Stimulated activated naive CD4-positive, alpha-beta T cell (primary cell): ENCODE results near the gene BCS1L.

Source experiments
- DNase-seq, 6 experiments: peaks; one replicate each; lab custom pipeline; 2025; lab: John Stamatoyannopoulos, UW

BCS1L gene

GRCh38 chr2:218659258-218659987, at the start of gene BCS1L, which contains the start of gene ZNF142:
TSS of gene BCS1L (plus strand) at chr2:218659683. CDS start at chr2:218660988, 1,305 bp downstream.
TSS of gene ZNF142 (minus strand) at chr2:218659623. CDS start at chr2:218656429, 3,194 bp downstream.
- peak; percentile 81 to 91 (median 84) for DNase-seq

- DNase-seq = no peak
These were observed 43.6 kb upstream of the BCS1L start for GRCh38 chr2:218615868-218616315.

- no peak for DNase-seq
These were observed 41.2 kb upstream of the BCS1L start for GRCh38 chr2:218618102-218618860.

- no peak for DNase-seq
These were observed 38.5 kb upstream of the BCS1L start for GRCh38 chr2:218621007-218621406.

- no peak for DNase-seq
These were observed 36.7 kb upstream of the BCS1L start for GRCh38 chr2:218622606-218623365.

GRCh38 chr2:218623366-218623705, 36.1 kb upstream of the BCS1L start:
- DNase-seq = no peak

GRCh38 chr2:218626369-218626768, 33.1 kb upstream of the BCS1L start:
- DNase-seq = no peak

GRCh38 chr2:218627939-218628338, 31.5 kb upstream of the BCS1L start:
- no peak for DNase-seq

- no peak for DNase-seq
These were observed 27.6 kb upstream of the BCS1L start for GRCh38 chr2:218631837-218632236.

GRCh38 chr2:218635719-218636118, 23.8 kb upstream of the BCS1L start:
- DNase-seq = no peak

GRCh38 chr2:218638372-218638771, 21.1 kb upstream of the BCS1L start:
- no peak for DNase-seq

GRCh38 chr2:218642121-218642656, 17.3 kb upstream of the BCS1L start:
- DNase-seq = no peak

GRCh38 chr2:218642786-218643185, 16.7 kb upstream of the BCS1L start:
- DNase-seq = no peak

- no peak for DNase-seq
These were observed 15.7 kb upstream of the BCS1L start for GRCh38 chr2:218643751-218644310.

- DNase-seq = no peak
These were observed 14.8 kb upstream of the BCS1L start for GRCh38 chr2:218644721-218645120.

GRCh38 chr2:218645126-218645525, 14.4 kb upstream of the BCS1L start:
- no peak for DNase-seq

- peak; percentile 3 to 51 (median 15) for DNase-seq
These were observed 11.2 kb upstream of the BCS1L start for GRCh38 chr2:218648088-218648786.

- DNase-seq = no peak
These were observed 10.7 kb upstream of the BCS1L start for GRCh38 chr2:218648787-218649100.

GRCh38 chr2:218655751-218656150, 3.7 kb upstream of the BCS1L start:
- DNase-seq = no peak

GRCh38 chr2:218658671-218659257, 719 bp upstream of the BCS1L start:
- peak in 2 of 6 experiments; percentile 12 to 22 for DNase-seq

- no peak for DNase-seq
These were observed 490 bp downstream of the BCS1L start for GRCh38 chr2:218659988-218660358.
